ENCODE measurements around the gene ATP6AP2. TPM values are rescaled to one million over a fixed set of nuclear protein-coding genes. Genes with fewer than 3 reads are reported as not detected.

The ATP6AP2 gene
- total RNA-seq, 3 donors from 2014 or later (not counting 1 experiment from before 2014, with no cell fraction given), result 94.3 to 102 (median 99.9) TPM

DNA sequence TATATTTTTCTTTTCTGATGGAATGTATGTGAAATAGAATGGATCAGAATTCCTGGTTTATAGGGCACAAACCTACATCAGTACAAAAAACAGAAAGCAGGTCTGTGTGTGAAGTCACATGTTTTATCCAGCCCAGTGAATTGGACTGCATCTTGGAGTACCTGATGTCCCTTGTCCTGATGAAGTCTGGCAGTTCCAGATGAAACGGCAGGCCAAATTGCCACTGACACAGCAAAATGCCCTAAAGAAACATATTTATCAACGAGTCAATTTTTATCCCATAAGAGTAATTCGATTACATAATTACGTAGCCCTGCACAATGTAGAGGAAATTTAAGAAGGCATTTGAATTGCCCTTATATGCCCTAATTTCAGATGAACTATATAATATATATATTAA lies 37.8 kb upstream of the ATP6AP2 start:
- Histone ChIP-seq H3K36me3 (ENCODE audit: control insufficient read depth, insufficient read depth, low read length) (no peaks in the 10 kb centered on the region), H3K27me3 (ENCODE audit: control insufficient read depth, insufficient read depth, low read length) (no peaks in the 10 kb centered on the region), H3K9me3 (ENCODE audit: control insufficient read depth, insufficient read depth, low read length) (no peaks in the 10 kb centered on the region), H3K4me3 (ENCODE audit: low read length) (no peak overlapping the region), H3K27ac (ENCODE audit: low read length) (no peak overlapping the region), H3K4me1 (ENCODE audit: control insufficient read depth, insufficient read depth, low read length) (peaks cover 13% of the 10 kb centered on the region)
- Mint-ChIP-seq H3K4me3 (no peak overlapping the region), H3K9me3 (no peaks in the 10 kb centered on the region), H3K36me3 (no peaks in the 10 kb centered on the region), H3K27ac (no peak overlapping the region), H3K27me3 (ENCODE audit: low read depth in 2 of 2) (peaks cover 8 to 38% of the 10 kb centered on the region in 2 donors), H3K4me1 (peaks cover 12 to 24% of the 10 kb centered on the region in 2 donors)
- DNase-seq (no peak), ATAC-seq (no peak)
- intact Hi-C loops (cut with micrococcal nuclease), result no loop called here
- TF ChIP-seq, protein P1, sequence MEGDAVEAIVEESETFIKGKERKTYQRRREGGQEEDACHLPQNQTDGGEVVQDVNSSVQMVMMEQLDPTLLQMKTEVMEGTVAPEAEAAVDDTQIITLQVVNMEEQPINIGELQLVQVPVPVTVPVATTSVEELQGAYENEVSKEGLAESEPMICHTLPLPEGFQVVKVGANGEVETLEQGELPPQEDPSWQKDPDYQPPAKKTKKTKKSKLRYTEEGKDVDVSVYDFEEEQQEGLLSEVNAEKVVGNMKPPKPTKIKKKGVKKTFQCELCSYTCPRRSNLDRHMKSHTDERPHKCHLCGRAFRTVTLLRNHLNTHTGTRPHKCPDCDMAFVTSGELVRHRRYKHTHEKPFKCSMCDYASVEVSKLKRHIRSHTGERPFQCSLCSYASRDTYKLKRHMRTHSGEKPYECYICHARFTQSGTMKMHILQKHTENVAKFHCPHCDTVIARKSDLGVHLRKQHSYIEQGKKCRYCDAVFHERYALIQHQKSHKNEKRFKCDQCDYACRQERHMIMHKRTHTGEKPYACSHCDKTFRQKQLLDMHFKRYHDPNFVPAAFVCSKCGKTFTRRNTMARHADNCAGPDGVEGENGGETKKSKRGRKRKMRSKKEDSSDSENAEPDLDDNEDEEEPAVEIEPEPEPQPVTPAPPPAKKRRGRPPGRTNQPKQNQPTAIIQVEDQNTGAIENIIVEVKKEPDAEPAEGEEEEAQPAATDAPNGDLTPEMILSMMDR (IDR thresholded peaks at IDR 0.05), result no peak
- WGBS (ENCODE audit: insufficient coverage), result no CpG with 5 or more reads among the region's 4 CpGs

DNA sequence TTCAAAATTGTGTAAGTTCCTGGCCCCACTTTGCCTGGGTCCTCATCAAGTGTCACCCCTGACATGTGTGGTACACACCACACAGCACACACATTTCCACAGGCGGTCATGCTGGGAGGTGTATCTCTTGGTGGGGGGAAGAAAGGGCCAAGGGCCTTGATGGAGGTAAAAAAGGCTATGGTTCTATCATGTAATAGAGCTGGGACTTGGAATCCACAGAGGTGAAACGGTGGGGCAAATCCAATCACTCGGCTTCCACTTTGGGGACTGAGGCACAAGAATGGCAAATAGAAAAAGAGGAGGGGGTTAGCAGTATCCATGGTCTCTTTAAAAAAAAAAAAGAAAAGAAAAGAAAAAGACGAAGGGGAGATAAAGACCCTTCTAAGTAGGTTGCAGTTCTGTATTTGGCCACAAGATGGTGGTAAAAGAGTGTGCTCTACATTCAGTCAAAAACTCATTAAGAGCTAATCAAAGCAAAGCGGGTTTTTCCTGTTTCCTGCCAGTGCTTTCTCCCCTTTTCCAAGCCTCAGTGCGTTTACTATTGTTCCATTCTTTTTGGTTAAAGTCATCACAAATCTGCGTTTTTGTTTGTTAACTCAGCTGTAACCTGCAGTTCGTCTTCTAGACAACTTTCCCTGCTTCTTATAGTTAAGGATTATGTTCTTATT lies 37.0 kb upstream of the ATP6AP2 start:
- peaks cover 12 to 23% of the 10 kb centered on the region in 2 donors for H3K4me1 Mint-ChIP-seq
- no peak overlapping the region for H3K27ac Mint-ChIP-seq
- H3K27me3 ChIP-seq (ENCODE audit: control insufficient read depth, insufficient read depth, low read length), result no peaks in the 10 kb centered on the region
- intact Hi-C loops (cut with micrococcal nuclease), result loop anchor here (2.0 kb wide), 2 partner anchors 107 to 251 kb away; no protein-coding TSS in a partner anchor
- H3K27me3 Mint-ChIP-seq (ENCODE audit: low read depth in 2 of 2), result peaks cover 5 to 30% of the 10 kb centered on the region in 2 donors
- H3K4me3 Mint-ChIP-seq, result no peak overlapping the region
- peaks cover 11% of the 10 kb centered on the region for H3K4me1 ChIP-seq (ENCODE audit: control insufficient read depth, insufficient read depth, low read length)
- H3K9me3 Mint-ChIP-seq, result no peaks in the 10 kb centered on the region
- H3K27ac ChIP-seq (ENCODE audit: low read length), result no peak overlapping the region
- DNase-seq, result peak in 1 of 2 donors; percentile 72
- peak in 2 of 3 donors; percentile 43 to 57 for ATAC-seq
- H3K36me3 ChIP-seq (ENCODE audit: control insufficient read depth, insufficient read depth, low read length), result no peaks in the 10 kb centered on the region
- WGBS (ENCODE audit: insufficient coverage), result 7% methylated on average over 4 of the region's 8 CpGs
- no peaks in the 10 kb centered on the region for H3K36me3 Mint-ChIP-seq
- TF ChIP-seq, protein P1 (IDR thresholded peaks at IDR 0.05), result peak; percentile 69
- H3K4me3 ChIP-seq (ENCODE audit: low read length), result no peak overlapping the region
- H3K9me3 ChIP-seq (ENCODE audit: control insufficient read depth, insufficient read depth, low read length), result no peaks in the 10 kb centered on the region

DNA sequence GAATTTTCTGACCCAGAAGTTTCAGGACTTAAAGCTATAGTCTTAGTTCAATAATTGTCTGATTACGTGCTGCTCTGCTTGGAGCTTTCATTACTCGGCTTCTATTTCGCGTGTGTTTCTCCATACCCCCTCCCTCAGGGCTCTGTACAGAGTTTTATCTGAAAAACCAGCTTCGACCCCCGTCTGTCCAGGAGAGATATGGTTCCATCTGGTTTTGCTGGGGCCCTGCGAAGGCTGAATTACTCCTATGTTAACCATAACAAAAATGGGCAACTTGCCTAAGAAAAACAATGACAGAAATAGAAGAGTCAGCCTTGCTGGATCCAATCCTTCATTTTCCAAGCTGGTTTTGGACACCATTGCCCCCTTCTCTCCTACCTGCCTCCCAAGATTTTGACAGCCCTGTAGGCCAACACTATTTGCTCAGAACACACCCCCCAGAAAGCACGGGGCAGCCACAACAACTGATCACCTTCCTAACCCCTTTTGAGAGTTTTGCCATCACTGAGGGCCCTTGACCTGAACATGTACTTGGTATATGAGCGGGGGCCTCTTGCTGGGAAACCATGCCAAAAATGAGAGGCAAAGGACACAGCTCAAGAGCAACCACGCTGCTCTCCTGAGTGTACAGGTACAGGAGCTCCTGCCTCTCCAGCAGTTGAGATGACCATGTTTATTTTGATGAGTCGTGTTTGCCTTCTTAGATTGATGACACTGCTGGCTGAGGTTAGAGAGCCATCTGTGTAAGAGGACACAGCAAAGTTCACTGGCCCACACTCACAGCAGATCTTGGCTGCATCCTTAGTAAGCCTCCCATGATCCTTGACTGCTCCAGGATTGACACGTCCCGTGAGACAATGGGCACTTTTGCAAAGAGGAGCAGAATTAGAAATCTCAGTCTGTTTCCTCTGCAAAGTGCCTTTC lies 36.2 kb upstream of the ATP6AP2 start:
- no peak overlapping the region for H3K27ac Mint-ChIP-seq
- no peak overlapping the region for H3K4me3 Mint-ChIP-seq
- peaks cover 3% of the 10 kb centered on the region for H3K4me1 ChIP-seq (ENCODE audit: control insufficient read depth, insufficient read depth, low read length)
- no peaks in the 10 kb centered on the region for H3K36me3 ChIP-seq (ENCODE audit: control insufficient read depth, insufficient read depth, low read length)
- H3K9me3 ChIP-seq (ENCODE audit: control insufficient read depth, insufficient read depth, low read length), result no peaks in the 10 kb centered on the region
- H3K4me1 Mint-ChIP-seq, result peaks cover 6 to 16% of the 10 kb centered on the region in 2 donors
- H3K27ac ChIP-seq (ENCODE audit: low read length), result no peak overlapping the region
- peaks cover 5 to 22% of the 10 kb centered on the region in 2 donors for H3K27me3 Mint-ChIP-seq (ENCODE audit: low read depth in 2 of 2)
- intact Hi-C loops (cut with micrococcal nuclease), result loop anchor here (2.0 kb wide), 2 partner anchors 106 to 250 kb away; no protein-coding TSS in a partner anchor
- no peaks in the 10 kb centered on the region for H3K27me3 ChIP-seq (ENCODE audit: control insufficient read depth, insufficient read depth, low read length)
- H3K9me3 Mint-ChIP-seq, result no peaks in the 10 kb centered on the region
- H3K36me3 Mint-ChIP-seq, result no peaks in the 10 kb centered on the region
- H3K4me3 ChIP-seq (ENCODE audit: low read length), result no peak overlapping the region
- DNase-seq, result no peak
- TF ChIP-seq, protein P1 (IDR thresholded peaks at IDR 0.05), result no peak
- no peak for ATAC-seq
- 55% methylated on average over 13 of the region's 13 CpGs for WGBS (ENCODE audit: insufficient coverage)
